ENCODE results near the gene CPN1.
"Not testable (repeated sequence)": the region's sequence is repeated elsewhere in the genome, so short reads cannot be mapped to it uniquely, and the experiment has no call there.

CPN1 gene

DNA sequence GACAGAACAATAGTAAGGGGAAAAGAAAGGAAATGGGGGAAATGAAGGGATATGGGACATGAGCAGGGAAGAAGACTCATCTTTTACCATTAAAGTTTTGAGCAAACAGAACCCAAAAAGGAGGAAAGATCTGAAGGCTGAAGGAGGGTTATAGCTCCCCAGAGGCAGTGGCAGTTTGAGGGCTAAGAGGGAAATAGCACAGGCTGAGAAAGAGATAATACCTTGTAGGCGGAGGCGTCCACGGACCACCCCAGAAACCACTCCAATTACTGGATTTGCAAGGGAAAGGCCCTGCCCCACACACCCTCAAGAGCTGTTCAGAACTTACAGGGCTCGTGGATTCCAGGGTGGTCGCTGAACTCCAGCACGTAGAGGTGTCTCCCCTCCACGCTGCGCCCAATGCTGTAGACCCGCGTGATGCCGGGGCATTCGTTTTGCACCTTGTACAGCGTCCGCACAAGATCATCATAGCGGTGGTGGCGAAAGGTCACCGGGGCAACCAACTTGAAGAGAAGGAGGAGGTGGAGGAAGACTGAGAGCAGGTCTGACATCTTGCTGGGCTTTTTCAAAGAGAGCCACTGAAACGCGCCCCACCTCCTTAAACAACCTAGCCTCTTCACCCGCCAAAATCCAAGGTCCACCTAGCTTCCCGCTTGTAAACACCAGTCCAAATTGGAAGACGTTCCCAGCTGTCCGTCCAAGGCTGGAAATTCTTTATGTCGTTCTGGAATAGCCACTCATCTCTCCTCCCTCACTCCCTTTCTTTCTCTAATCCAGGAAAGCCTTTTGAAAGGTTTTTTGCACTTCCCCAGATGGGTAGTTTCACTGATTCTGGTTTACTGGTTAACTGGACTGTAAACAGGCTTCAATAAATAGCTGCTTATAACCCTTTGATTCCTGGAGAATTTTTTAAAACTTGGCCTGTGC is at the start of gene CPN1:
CPN1 (minus strand) TSS at position 795 of the 927 bp plus-strand sequence; CDS start at position 551, 244 bp downstream.
- peaks cover 30% of the 10 kb centered on the region for H3K27me3 Mint-ChIP-seq (ENCODE audit: low read depth)
- no peak within 1 kb of the TSS for H3K4me3 Mint-ChIP-seq
- H3K36me3 Mint-ChIP-seq (ENCODE audit: low read depth) = no peaks in the 10 kb centered on the region
- H3K4me1 Mint-ChIP-seq (ENCODE audit: low read depth) = no peaks in the 10 kb centered on the region
- H3K9me3 Mint-ChIP-seq = no peaks in the 10 kb centered on the region
- H3K27ac Mint-ChIP-seq = no peak within 1 kb of the TSS

DNA sequence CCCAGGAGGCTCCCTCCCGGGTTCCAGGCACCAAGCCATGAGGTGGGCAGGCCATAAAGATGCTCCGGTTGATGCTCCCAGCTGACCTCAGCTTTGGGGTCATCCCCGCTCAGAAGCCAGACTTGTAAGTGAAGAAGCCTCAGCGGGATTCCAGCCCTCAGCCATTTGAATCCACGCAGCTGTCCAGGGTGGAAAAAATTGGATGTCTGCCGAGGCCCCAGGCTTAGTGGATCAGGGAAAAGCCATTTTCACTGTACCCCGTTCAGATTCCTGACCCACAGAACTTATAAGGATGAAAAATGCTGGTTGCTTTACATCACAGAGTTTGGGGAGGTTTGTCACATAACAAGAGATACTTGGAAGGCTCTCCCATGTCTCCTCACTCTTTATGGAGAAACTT is 49.2 kb upstream of the CPN1 start:
- H3K36me3 Mint-ChIP-seq (ENCODE audit: low read depth) = peaks cover 2% of the 10 kb centered on the region
- peaks cover 38% of the 10 kb centered on the region for H3K27me3 Mint-ChIP-seq (ENCODE audit: low read depth)
- peaks cover 13% of the 10 kb centered on the region for H3K9me3 Mint-ChIP-seq
- H3K4me1 Mint-ChIP-seq (ENCODE audit: low read depth) = peaks cover 3% of the 10 kb centered on the region
- no peak overlapping the region for H3K27ac Mint-ChIP-seq
- no peak overlapping the region for H3K4me3 Mint-ChIP-seq

DNA sequence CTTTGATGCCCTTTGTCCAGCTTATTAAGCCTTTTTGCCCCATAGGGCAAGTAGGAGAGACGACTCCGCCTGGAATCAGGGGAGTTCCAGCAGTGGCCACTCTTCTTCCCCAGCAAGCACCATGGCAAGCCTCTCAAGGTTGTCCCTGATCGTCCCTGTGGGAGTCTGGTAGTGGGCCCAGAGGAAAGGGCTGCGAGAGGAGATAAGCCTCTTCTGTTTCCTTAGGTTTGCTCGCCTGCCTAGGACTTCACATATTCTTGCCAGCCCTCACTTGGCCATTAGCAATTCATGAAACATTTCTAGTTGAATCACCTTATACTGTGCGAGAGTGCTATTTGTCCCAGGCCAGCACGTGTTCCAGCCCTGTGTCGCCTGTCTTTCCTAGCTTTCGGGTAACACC is 47.8 kb upstream of the CPN1 start:
- Mint-ChIP-seq H3K4me3 (no peak overlapping the region), H3K4me1 (ENCODE audit: low read depth) (peaks cover 5% of the 10 kb centered on the region), H3K36me3 (ENCODE audit: low read depth) (peaks cover 2% of the 10 kb centered on the region), H3K27me3 (ENCODE audit: low read depth) (peaks cover 34% of the 10 kb centered on the region), H3K27ac (no peak overlapping the region), H3K9me3 (peaks cover 5% of the 10 kb centered on the region)

DNA sequence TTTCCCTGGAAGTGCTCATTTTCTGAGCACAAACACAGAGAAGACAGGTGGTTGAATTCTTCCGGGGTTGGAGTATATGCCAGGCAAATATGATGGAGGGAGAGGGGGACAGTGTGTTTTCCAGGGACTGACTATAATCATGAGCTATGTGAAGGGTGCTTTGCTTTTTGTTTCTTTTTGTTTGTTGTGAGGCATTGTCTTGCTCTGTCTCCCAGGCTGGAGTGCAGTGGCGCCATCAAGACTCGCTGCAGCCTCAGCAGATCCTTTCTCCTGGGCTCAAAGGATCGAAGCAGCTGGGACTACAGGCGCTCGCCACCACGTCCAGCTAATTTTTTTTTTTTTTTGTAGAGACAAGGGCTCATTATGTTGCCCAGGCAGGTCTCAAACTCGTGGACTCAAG is 47.3 kb upstream of the CPN1 start:
- H3K27ac Mint-ChIP-seq = no peak overlapping the region
- peaks cover 2% of the 10 kb centered on the region for H3K36me3 Mint-ChIP-seq (ENCODE audit: low read depth)
- peaks cover 7% of the 10 kb centered on the region for H3K4me1 Mint-ChIP-seq (ENCODE audit: low read depth)
- H3K4me3 Mint-ChIP-seq = no peak overlapping the region
- H3K27me3 Mint-ChIP-seq (ENCODE audit: low read depth) = peaks cover 34% of the 10 kb centered on the region
- H3K9me3 Mint-ChIP-seq = peaks cover 5% of the 10 kb centered on the region

DNA sequence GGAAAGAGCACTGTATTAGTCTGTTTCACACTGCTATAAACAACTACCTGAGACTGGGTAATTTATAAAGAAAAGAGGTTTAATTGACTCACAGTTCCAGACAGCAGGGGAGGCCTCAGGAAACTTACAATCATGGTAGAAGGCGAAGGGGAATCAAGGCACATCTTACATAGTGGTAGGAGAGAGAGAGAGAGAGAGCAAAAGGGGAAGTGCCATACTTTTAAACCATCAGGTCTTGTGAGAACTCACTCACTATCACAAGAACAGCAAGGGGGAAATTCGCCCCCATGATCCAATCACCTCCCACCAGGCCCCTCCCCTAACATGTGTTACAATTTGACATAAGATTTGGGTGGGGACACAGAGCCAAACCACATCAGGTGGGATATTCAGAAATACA is 43.7 kb upstream of the CPN1 start:
- not testable (repeated sequence) for H3K36me3 Mint-ChIP-seq (ENCODE audit: low read depth); H3K27ac Mint-ChIP-seq; H3K9me3 Mint-ChIP-seq; H3K4me3 Mint-ChIP-seq
- Mint-ChIP-seq H3K27me3 (ENCODE audit: low read depth) (peaks cover 17% of the 10 kb centered on the region), H3K4me1 (ENCODE audit: low read depth) (peaks cover 17% of the 10 kb centered on the region)

DNA sequence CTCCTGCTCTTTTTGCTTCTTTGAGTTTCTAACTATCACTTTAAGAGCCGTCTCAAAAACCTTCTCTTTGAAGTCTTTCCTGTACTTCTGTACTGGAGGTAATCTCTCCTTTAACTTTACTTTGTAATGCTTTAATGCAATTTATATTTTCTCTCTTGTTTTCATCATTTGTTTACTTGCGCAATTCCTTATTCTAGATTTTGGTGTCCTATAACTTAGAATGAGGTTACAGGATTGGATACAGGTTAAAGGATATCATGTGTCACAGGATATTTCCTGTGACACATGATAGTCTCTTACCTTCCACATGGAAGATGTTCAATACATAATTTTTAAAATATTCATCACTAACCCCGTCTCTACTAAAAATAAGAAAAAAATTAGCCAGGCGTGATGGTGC is 42.4 kb upstream of the CPN1 start:
- Mint-ChIP-seq H3K9me3 (no peaks in the 10 kb centered on the region), H3K27ac (no peak overlapping the region), H3K4me1 (ENCODE audit: low read depth) (peaks cover 17% of the 10 kb centered on the region), H3K27me3 (ENCODE audit: low read depth) (peaks cover 21% of the 10 kb centered on the region), H3K4me3 (no peak overlapping the region), H3K36me3 (ENCODE audit: low read depth) (no peaks in the 10 kb centered on the region)

DNA sequence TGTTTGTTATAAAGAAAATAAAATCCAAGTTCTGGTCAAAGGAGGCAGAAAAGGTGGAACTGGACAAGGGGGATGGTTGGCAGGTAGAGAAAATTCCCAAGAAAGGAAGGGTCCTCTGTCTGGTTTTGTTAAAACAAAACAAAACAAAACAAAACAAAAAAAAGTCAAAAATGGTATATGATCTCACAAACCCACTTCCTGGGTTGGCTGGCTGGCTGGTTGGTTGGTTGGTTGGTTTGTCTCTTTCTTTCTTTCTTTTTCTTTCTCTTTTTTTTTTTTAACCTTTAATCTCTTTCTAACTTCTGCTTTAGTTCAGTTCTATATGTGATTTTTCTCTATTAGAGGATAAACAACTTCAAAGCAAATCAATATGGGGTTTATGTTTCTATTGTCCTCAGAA is 41.1 kb upstream of the CPN1 start:
- Mint-ChIP-seq H3K4me1 (ENCODE audit: low read depth) (peaks cover 17% of the 10 kb centered on the region), H3K27me3 (ENCODE audit: low read depth) (peaks cover 15% of the 10 kb centered on the region), H3K27ac (peak overlapping the region; percentile 90), H3K9me3 (no peaks in the 10 kb centered on the region), H3K36me3 (ENCODE audit: low read depth) (no peaks in the 10 kb centered on the region), H3K4me3 (peak overlapping the region; percentile 65)

DNA sequence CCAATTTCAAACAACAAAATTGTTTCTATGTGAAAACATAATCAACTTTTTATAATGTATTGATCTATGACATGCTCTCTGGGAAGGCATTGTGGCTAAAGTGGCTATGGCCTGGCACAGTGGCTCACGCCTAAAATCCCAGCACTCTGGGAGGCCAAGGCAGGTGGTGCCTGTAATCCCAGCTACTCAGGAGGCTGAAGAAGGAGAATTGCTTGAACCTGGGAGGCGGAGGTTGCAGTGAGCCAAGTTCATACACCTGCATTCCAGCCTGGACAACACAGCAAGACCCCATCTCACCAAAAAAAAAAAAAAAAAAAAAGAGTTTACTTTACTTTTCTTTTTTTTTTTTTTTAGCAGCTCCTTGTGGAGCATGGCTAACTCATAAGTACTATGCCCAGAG is 38.9 kb upstream of the CPN1 start:
- Mint-ChIP-seq H3K36me3 (ENCODE audit: low read depth) (no peaks in the 10 kb centered on the region), H3K9me3 (no peaks in the 10 kb centered on the region), H3K27ac (no peak overlapping the region), H3K4me3 (no peak overlapping the region), H3K27me3 (ENCODE audit: low read depth) (peaks cover 27% of the 10 kb centered on the region), H3K4me1 (ENCODE audit: low read depth) (peaks cover 17% of the 10 kb centered on the region)

DNA sequence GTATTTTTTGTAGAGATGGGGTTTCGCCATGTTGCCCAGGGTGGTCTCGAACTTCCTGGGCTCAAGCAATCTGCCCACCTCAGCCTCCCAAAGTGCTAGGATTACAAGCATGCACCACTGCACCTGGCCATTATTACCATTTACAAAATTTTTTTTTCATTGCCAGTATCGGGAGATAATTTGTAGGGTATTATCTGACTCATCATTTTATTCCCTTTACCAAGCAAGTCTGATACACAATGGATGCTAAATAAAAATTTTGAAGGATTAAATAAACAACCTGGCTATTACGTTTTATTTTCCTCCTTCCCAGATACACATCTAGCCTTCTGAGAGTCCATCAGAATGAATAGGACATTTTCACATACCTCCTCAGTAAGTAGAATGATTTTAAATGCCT is 38.1 kb upstream of the CPN1 start:
- H3K27me3 Mint-ChIP-seq (ENCODE audit: low read depth) = peaks cover 28% of the 10 kb centered on the region
- H3K4me3 Mint-ChIP-seq = no peak overlapping the region
- H3K9me3 Mint-ChIP-seq = no peaks in the 10 kb centered on the region
- no peaks in the 10 kb centered on the region for H3K36me3 Mint-ChIP-seq (ENCODE audit: low read depth)
- no peak overlapping the region for H3K27ac Mint-ChIP-seq
- H3K4me1 Mint-ChIP-seq (ENCODE audit: low read depth) = peaks cover 17% of the 10 kb centered on the region

DNA sequence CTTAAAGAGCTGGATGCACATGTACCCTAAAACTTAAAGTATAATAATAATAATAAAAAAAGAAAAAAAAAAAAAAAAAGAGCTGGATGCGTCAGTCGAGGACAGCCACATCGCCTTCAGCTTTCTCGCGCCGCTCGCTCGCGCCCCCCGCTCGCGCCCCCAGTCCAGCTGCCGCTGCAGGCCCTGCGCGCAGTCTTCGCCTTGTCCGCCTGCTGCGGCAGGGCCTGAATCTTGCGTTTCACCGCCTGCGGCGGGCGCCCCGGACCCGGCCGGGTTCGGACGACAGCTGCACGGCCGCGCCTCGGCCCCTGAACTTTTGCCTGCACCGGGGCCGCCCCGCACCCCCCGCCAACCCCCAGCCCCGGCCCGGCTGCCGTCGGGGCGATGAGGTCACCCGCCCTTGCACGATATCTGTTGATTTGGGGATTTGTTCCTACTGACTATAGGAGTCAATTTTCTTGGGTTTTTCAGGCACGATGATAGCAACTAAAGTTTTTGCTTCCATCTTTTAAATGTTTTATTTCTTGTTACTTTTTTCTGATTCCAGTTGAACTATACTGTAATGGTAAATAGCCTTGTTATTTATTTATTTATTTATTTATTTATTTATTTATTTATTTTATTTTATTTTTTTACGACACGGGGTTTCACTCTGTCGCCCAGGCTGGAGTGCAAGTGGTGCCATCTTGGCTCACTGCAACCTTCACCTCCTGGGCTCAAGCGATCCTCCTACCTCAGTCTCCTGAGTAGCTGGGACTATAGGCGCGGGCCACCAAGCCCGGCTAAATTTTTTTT is 33.5 kb upstream of the CPN1 start:
- H3K9me3 Mint-ChIP-seq = no peaks in the 10 kb centered on the region
- H3K27me3 Mint-ChIP-seq (ENCODE audit: low read depth) = peaks cover 35% of the 10 kb centered on the region
- peaks cover 5% of the 10 kb centered on the region for H3K4me1 Mint-ChIP-seq (ENCODE audit: low read depth)
- no peak overlapping the region for H3K4me3 Mint-ChIP-seq
- H3K27ac Mint-ChIP-seq = no peak overlapping the region
- no peaks in the 10 kb centered on the region for H3K36me3 Mint-ChIP-seq (ENCODE audit: low read depth)

DNA sequence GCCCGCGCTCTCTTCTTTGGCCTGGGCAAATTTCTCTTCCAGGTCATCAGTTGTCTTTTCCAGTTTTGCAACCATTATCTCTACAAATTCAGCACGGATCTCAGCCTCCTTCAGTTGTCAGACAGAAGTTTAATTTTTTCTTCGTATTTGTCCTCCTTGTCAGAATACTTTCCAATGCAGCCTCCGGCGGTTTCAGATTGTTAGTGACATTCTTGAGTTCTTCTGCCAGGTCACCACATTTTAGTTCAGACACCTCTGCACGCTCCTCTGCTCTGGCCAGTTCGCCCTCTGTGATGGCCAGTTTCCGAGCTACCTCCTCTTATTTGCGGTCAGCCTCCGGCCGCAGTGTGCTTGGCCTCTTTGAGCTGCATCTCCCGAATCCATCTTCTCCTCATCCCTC is 32.8 kb upstream of the CPN1 start:
- peaks cover 35% of the 10 kb centered on the region for H3K27me3 Mint-ChIP-seq (ENCODE audit: low read depth)

DNA sequence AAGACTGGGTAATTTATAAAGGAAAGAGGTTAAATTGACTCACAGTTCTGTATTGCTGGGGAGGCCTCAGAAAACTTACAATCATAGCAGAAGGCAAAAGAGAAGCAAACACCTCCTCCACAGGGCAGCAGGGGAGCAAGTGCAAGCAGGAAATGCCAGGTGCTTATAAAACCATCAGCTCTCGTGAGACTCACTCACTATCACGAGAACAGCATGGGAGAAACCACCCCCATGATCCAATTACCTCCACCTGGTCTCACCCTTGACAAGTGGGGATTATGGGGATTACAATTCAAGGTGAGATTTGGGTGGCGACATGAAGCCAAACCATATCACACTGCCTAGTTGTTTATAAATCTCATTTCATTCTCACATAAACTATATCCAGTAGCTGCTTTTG is 28.0 kb upstream of the CPN1 start:
- no peaks in the 10 kb centered on the region for H3K36me3 Mint-ChIP-seq (ENCODE audit: low read depth)
- H3K27ac Mint-ChIP-seq = no peak overlapping the region
- H3K27me3 Mint-ChIP-seq (ENCODE audit: low read depth) = peaks cover 26% of the 10 kb centered on the region
- H3K4me1 Mint-ChIP-seq (ENCODE audit: low read depth) = peaks cover 5% of the 10 kb centered on the region
- H3K4me3 Mint-ChIP-seq = no peak overlapping the region
- H3K9me3 Mint-ChIP-seq = no peaks in the 10 kb centered on the region

More for the DNA sequence above, 32.8 kb upstream of the CPN1 start:
- no peak overlapping the region for H3K4me3 Mint-ChIP-seq
- H3K27ac Mint-ChIP-seq = no peak overlapping the region
- no peaks in the 10 kb centered on the region for H3K36me3 Mint-ChIP-seq (ENCODE audit: low read depth)
- H3K4me1 Mint-ChIP-seq (ENCODE audit: low read depth) = peaks cover 6% of the 10 kb centered on the region
- no peaks in the 10 kb centered on the region for H3K9me3 Mint-ChIP-seq

DNA sequence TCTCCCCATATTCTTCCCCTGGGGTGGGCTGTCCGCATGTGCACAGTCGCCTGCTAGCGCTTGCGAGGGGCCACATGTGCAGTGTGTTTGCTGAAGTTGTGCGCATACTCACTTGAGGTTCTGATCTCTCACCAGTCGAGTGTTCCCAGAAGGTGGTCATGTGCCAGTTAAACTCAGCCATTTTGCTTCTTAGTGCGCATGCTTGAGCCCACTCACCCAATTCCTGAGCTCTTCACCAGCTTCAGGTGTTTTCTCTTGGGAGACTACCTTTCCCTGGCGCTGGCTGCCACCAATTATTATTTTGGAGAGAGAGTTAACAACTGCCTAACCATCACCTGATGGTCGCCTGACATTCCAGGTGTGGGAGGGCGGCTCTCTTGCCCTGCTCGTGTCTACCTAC is 25.2 kb upstream of the CPN1 start:
- H3K27me3 Mint-ChIP-seq (ENCODE audit: low read depth) = peaks cover 18% of the 10 kb centered on the region
- H3K27ac Mint-ChIP-seq = no peak overlapping the region
- peaks cover 2% of the 10 kb centered on the region for H3K4me1 Mint-ChIP-seq (ENCODE audit: low read depth)
- H3K36me3 Mint-ChIP-seq (ENCODE audit: low read depth) = no peaks in the 10 kb centered on the region
- no peak overlapping the region for H3K4me3 Mint-ChIP-seq
- H3K9me3 Mint-ChIP-seq = no peaks in the 10 kb centered on the region

DNA sequence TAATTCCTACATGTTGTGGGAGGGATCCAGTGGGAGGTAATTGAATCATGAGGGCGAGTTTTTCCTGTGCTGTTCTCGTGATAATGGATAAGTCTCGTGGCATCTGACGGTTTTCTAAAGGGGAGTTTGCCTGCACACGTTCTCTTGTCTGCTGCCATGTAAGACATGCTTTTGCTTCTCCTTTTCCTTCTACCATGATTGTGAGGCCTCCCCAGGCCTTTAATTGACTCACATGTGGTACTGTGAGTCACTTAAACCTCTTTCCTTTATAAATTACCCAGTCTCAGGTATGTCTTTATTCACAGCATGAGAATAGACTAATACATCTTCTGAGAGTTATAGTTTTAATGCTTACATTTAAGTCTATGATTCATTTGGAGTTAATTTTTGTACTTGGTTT is 22.6 kb upstream of the CPN1 start:
- Mint-ChIP-seq H3K27ac (no peak overlapping the region), H3K4me3 (no peak overlapping the region), H3K4me1 (ENCODE audit: low read depth) (no peaks in the 10 kb centered on the region), H3K9me3 (no peaks in the 10 kb centered on the region), H3K27me3 (ENCODE audit: low read depth) (peaks cover 24% of the 10 kb centered on the region), H3K36me3 (ENCODE audit: low read depth) (no peaks in the 10 kb centered on the region)

DNA sequence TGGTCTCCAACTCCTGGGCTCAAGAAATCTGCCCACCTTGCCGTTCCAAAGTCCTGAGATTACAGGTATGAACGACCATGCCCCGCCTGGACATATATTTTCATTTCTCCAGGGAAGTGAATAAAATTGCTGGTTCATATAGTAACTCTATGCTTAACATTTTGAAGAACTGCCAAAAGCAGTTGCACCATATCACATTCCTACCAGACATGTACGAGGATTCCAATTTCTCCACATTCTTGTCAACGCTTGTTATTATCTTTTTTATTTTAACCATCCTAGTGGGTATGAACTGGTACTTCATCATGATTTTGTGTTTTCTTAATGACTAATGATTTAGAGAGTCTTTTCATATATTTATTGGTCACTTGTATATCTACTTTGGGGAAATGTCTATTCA is 21.9 kb upstream of the CPN1 start:
- Mint-ChIP-seq H3K36me3 (ENCODE audit: low read depth) (no peaks in the 10 kb centered on the region), H3K9me3 (no peaks in the 10 kb centered on the region), H3K4me1 (ENCODE audit: low read depth) (no peaks in the 10 kb centered on the region), H3K4me3 (no peak overlapping the region), H3K27me3 (ENCODE audit: low read depth) (peaks cover 23% of the 10 kb centered on the region), H3K27ac (no peak overlapping the region)
